ENCODE data around the gene ERRFI1. TPM values are rescaled to one million over a fixed set of nuclear protein-coding genes. Genes with fewer than 3 reads are reported as not detected.

The ERRFI1 gene
- total RNA-seq, 1 experiment from 2014 or later = 37.2 TPM

DNA sequence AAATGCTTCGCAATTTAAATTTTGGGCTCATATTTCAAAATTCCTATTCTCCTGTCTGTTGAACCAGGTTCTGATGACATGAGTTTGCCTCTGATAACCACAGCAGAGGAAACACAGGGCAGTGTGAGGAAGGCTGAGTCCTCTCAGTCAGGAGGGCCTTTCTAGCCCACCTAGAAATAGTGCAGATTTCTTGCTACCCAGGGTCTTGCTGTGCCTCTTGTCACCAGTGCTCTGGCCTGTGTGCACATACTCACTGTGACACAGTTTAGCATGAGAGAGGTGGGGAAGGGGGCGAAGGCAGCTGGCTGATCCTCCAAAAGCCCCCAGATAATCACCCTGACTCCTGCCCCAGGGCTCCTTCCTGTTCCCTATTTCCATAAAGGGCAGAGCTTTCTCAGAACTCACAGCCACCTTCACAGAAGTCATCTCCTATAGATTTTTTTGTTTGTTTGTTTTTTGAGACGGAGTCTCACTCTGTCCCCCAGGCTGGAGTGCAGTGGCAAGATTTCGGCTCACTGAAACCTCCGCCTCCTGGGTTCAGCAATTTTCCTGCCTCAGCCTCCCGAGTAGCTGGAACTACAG lies 23.7 kb downstream of the ERRFI1 start:
- H3K27ac Mint-ChIP-seq (ENCODE audit: unreplicated experiment) = peak overlapping the region; percentile 93

DNA sequence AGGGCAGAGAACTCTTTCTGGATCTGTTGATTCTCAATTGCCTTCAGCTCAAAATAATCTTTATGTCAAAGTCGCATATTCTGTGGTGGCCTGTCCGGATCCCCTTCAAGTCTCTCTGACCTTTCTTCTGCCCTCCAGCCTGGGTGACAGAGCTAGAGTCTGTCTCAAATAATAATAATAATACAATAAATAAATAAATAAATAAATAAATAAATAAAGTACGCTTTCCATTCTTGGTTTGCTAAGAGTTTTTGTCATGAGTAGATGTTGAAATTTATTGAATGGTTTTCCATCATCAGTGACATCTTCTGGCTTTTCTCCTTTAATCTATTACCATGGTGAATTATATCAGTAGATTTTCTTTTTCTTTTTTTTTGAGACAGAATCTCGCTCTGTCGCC lies 30.7 kb downstream of the ERRFI1 start:
- H3K9me3 Mint-ChIP-seq (ENCODE audit: unreplicated experiment) = no peaks in the 10 kb centered on the region
- no peaks in the 10 kb centered on the region for H3K4me1 Mint-ChIP-seq (ENCODE audit: low read depth, unreplicated experiment)
- H3K4me3 ChIP-seq (ENCODE audit: low read depth, low read length) = no peak overlapping the region
- TF ChIP-seq, protein P1, sequence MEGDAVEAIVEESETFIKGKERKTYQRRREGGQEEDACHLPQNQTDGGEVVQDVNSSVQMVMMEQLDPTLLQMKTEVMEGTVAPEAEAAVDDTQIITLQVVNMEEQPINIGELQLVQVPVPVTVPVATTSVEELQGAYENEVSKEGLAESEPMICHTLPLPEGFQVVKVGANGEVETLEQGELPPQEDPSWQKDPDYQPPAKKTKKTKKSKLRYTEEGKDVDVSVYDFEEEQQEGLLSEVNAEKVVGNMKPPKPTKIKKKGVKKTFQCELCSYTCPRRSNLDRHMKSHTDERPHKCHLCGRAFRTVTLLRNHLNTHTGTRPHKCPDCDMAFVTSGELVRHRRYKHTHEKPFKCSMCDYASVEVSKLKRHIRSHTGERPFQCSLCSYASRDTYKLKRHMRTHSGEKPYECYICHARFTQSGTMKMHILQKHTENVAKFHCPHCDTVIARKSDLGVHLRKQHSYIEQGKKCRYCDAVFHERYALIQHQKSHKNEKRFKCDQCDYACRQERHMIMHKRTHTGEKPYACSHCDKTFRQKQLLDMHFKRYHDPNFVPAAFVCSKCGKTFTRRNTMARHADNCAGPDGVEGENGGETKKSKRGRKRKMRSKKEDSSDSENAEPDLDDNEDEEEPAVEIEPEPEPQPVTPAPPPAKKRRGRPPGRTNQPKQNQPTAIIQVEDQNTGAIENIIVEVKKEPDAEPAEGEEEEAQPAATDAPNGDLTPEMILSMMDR (IDR thresholded peaks at IDR 0.05; ENCODE audit: insufficient read depth in 1 of 2, low read depth in 1 of 2, low read length in 1 of 2, severe bottlenecking in 1 of 2, unreplicated experiment in 1 of 2) = no peak
- DNase-seq = no peak
- BruUV-seq (replicated peaks) = no TSS peak
- H3K9me3 ChIP-seq = no peaks in the 10 kb centered on the region
- ChIA-PET CTCF (no interaction called here), POLR2A (no interaction called here)
- intact Hi-C loops (cut with micrococcal nuclease; ENCODE audit: unreplicated experiment) = no loop called here
- H3K27me3 ChIP-seq (replicated peaks; ENCODE audit: control insufficient read depth, insufficient read depth, low read length) = no peaks in the 10 kb centered on the region
- H3K36me3 Mint-ChIP-seq (ENCODE audit: insufficient read depth, unreplicated experiment) = peaks cover 26% of the 10 kb centered on the region
- no peak overlapping the region for H3K4me3 Mint-ChIP-seq (ENCODE audit: unreplicated experiment)
- H3K27ac Mint-ChIP-seq (ENCODE audit: unreplicated experiment) = no peak overlapping the region
- H3K4me1 ChIP-seq = no peaks in the 10 kb centered on the region
- H3K36me3 ChIP-seq (ENCODE audit: control insufficient read depth, insufficient read depth, low read length) = no peaks in the 10 kb centered on the region
- H3K27me3 Mint-ChIP-seq (ENCODE audit: insufficient read depth, unreplicated experiment) = no peaks in the 10 kb centered on the region

More for the DNA sequence above, 23.7 kb downstream of the ERRFI1 start:
- Mint-ChIP-seq H3K4me1 (ENCODE audit: low read depth, unreplicated experiment) (peaks cover 27% of the 10 kb centered on the region), H3K4me3 (ENCODE audit: unreplicated experiment) (no peak overlapping the region), H3K9me3 (ENCODE audit: unreplicated experiment) (no peaks in the 10 kb centered on the region), H3K36me3 (ENCODE audit: insufficient read depth, unreplicated experiment) (peaks cover 33% of the 10 kb centered on the region), H3K27me3 (ENCODE audit: insufficient read depth, unreplicated experiment) (no peaks in the 10 kb centered on the region)
- no peaks in the 10 kb centered on the region for H3K36me3 ChIP-seq (ENCODE audit: control insufficient read depth, insufficient read depth, low read length)
- TF ChIP-seq, protein P1 (IDR thresholded peaks at IDR 0.05; ENCODE audit: insufficient read depth in 1 of 2, low read depth in 1 of 2, low read length in 1 of 2, severe bottlenecking in 1 of 2, unreplicated experiment in 1 of 2) = no peak
- no peaks in the 10 kb centered on the region for H3K27me3 ChIP-seq (replicated peaks; ENCODE audit: control insufficient read depth, insufficient read depth, low read length)
- DNase-seq = no peak
- CTCF ChIA-PET = no interaction called here
- no TSS peak for BruUV-seq (replicated peaks)
- H3K4me1 ChIP-seq = peaks cover 28% of the 10 kb centered on the region
- no peak overlapping the region for H3K4me3 ChIP-seq (ENCODE audit: low read depth, low read length)
- no peaks in the 10 kb centered on the region for H3K9me3 ChIP-seq
- POLR2A ChIA-PET = no interaction called here
- intact Hi-C loops (cut with micrococcal nuclease; ENCODE audit: unreplicated experiment) = no loop called here

DNA sequence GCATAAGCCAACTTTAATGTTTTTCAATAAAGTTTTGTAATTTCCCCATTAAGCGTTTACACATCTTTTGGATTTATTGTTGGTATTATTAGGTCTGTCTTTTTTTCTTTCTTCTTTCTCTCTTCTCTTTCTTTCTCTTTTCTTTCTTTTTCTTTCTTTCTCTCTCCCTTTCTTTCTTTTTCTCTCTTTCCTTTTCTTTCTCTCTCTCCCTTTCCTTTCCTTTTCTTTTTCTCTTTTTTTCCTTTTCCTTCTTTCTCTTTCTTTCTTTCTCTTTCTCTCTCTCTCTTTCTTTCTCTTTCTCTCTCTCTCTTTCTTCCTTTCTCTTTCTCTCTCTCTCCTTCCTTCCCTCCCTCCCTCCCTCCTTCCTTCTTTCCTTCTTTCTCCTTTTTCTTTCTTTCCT lies 31.3 kb downstream of the ERRFI1 start:
- H3K36me3 Mint-ChIP-seq (ENCODE audit: insufficient read depth, unreplicated experiment) = peaks cover 27% of the 10 kb centered on the region
- no peaks in the 10 kb centered on the region for H3K27me3 ChIP-seq (replicated peaks; ENCODE audit: control insufficient read depth, insufficient read depth, low read length)
- H3K9me3 ChIP-seq = no peaks in the 10 kb centered on the region
- no peak overlapping the region for H3K4me3 ChIP-seq (ENCODE audit: low read depth, low read length)
- no peaks in the 10 kb centered on the region for H3K4me1 Mint-ChIP-seq (ENCODE audit: low read depth, unreplicated experiment)
- TF ChIP-seq, protein P1 (IDR thresholded peaks at IDR 0.05; ENCODE audit: insufficient read depth in 1 of 2, low read depth in 1 of 2, low read length in 1 of 2, severe bottlenecking in 1 of 2, unreplicated experiment in 1 of 2) = no peak
- intact Hi-C loops (cut with micrococcal nuclease; ENCODE audit: unreplicated experiment) = no loop called here
- BruUV-seq (replicated peaks) = no TSS peak
- H3K27ac Mint-ChIP-seq (ENCODE audit: unreplicated experiment) = no peak overlapping the region
- no peak overlapping the region for H3K4me3 Mint-ChIP-seq (ENCODE audit: unreplicated experiment)
- POLR2A ChIA-PET = no interaction called here
- no peaks in the 10 kb centered on the region for H3K9me3 Mint-ChIP-seq (ENCODE audit: unreplicated experiment)
- no peaks in the 10 kb centered on the region for H3K36me3 ChIP-seq (ENCODE audit: control insufficient read depth, insufficient read depth, low read length)
- no peaks in the 10 kb centered on the region for H3K27me3 Mint-ChIP-seq (ENCODE audit: insufficient read depth, unreplicated experiment)
- CTCF ChIA-PET = no interaction called here
- DNase-seq = no peak
- H3K4me1 ChIP-seq = no peaks in the 10 kb centered on the region
